Ovary (tissue), 9 donors: ENCODE measurements around the gene KRTAP10-5. TPM values are rescaled to one million over a fixed set of nuclear protein-coding genes. Genes with fewer than 3 reads are reported as not detected.
"Not testable (repeated sequence)": the region's sequence is repeated elsewhere in the genome, so short reads cannot be mapped to it uniquely, and the experiment has no call there.

ENCODE experiments used
- DNase-seq, 5 donors: peaks; one replicate each; pipeline ENCODE4 v3.0.0-alpha.2; 2019 to 2020
- H3K27ac ChIP-seq, 2 donors: fragments of 200-600 bp; one replicate each; pipeline versions ENCODE4 v1.5.1 to v1.8.0; 2019 to 2022
- H3K27me3 ChIP-seq: fragments of 200-600 bp; one replicate; pipeline ENCODE4 v1.8.0; 2022
- H3K36me3 ChIP-seq: fragments of 200-600 bp; sonication (generic); one replicate; pipeline ENCODE4 v1.5.1; 2019
- H3K4me1 ChIP-seq: one replicate; pipeline ENCODE4 v1.8.1; 2013; ENCODE audit warnings: mild to moderate bottlenecking, moderate library complexity; ENCODE audit not compliant: insufficient read depth
- H3K4me3 ChIP-seq: fragments of 200-600 bp; sonication (generic); one replicate; pipeline ENCODE4 v1.5.1; 2017
- H3K9me3 ChIP-seq, 2 donors: fragments of 200-600 bp in 1 of 2; sonication (generic) in 1 of 2; one replicate each; pipeline versions ENCODE4 v1.5.1 to v1.8.1; 2013 to 2019; ENCODE audit warnings: mild to moderate bottlenecking in 1 of 2, moderate library complexity in 1 of 2
- EP300 ChIP-seq: sonication (generic); formaldehyde crosslinking; IDR thresholded peaks from one replicate; pipeline ENCODE4 v1.6.1; 2017; ENCODE audit warnings: antibody characterized with exemption
- POLR2A ChIP-seq: fragments of 450-650 bp; IDR thresholded peaks from one replicate; pipeline ENCODE4 v1.6.1; 2017; ENCODE audit warnings: antibody characterized with exemption, mild to moderate bottlenecking, moderate library complexity
- WGBS, 3 donors: extraction: QIAGEN DNeasy Blood & Tissue Kit in 1 of 3; methylation state at CpG; one replicate each; pipeline versions ENCODE4 v1.1.5 to v1.1.7; 2013 to 2017; 5-methylcytosine and 5-hydroxymethylcytosine counted together
- intact Hi-C, 4 donors: fragments of 100-400 bp; cut with DNase I; formaldehyde crosslinking; loops; one replicate each; pipeline versions ENCODE4 v1.11.0 to v1.15.1; 2022 to 2023
- polyA plus RNA-seq, 2 donors: library from polyadenylated mRNA; stranded (reverse); fragments of 200-250 nt in 1 of 2; fragments of 350-450 nt in 1 of 2; fragmentation: Illumina TruSeq in 1 of 2; extraction: RNeasy Lipid Tissue Mini Kit (QIAGEN cat#74804) in 1 of 2; gene quantifications; one replicate each; pipeline ENCODE4 v1.2.3, GENCODE V29; 2013 to 2014
- total RNA-seq, 7 donors: library from RNA; depleted of rRNA in 2 of 7; stranded (reverse); fragments of >200 nt in 2 of 7; fragmentation: NEBNext Ultra II Directional in 3 of 7; extraction: Animal tissue kit (Norgen Biotek cat#: 25700) in 3 of 7; gene quantifications; one replicate each; pipeline versions ENCODE4 v1.1.0 to v1.2.4, GENCODE V29; 2016 to 2023
- TF ChIP-seq, protein P1 (sequence below), 3 donors: fragments of 450-650 bp in 2 of 3; fragments of 200-600 bp in 1 of 3; IDR thresholded peaks; one replicate each; pipeline versions ENCODE4 v1.5.1 to v1.8.0; 2016 to 2022; ENCODE audit warnings: antibody characterized with exemption in 3 of 3, mild to moderate bottlenecking in 1 of 3
- donor health status: DM: no; HTN: no; CAD: no; lungs with moderate emphysema.
- donor health status: DM: no; HTN: no; CAD: no.
- donor health status: Bipolar disorder and iron deficiency.
- donor health status: DM: yes; HTN: yes; CAD: no.
- donor health status: DM: no; HTN: no; CAD: no.
- donor health status: DM: yes; HTN: yes; CAD: no.

The KRTAP10-5 gene
- total and polyA plus RNA-seq, 9 donors: not detected

DNA sequence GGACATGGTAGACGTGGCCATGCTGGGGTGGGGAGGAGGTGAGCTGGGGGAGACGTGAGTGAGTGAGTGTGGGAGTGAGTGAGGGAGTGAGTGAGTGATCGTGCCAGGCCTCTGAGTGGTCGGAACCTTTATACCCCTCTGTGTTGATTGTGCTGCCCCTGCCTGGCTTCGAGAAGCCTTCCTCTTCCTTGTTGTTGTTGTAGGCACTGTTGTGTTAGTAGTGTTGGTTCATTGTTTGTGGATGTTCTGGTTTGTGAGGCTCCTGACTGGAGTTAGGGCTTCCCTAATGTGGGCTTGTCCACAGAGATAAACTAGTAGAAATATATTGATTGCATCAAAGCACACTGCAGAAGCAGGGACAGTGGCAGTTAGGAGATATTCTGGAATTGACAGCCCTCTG, 21.7 kb downstream of the KRTAP10-5 start, which contains the start of gene KRTAP10-3:
KRTAP10-3 (minus strand) TSS at position 101 of the 400 bp plus-strand sequence; CDS start at position 21, 80 bp downstream.
- no peaks in the 10 kb centered on the region for H3K27me3 ChIP-seq
- H3K4me1 ChIP-seq: no peaks in the 10 kb centered on the region
- WGBS, 3 donors: 8 to 20% (median 20%) methylated on average over 5 of the region's 5 CpGs
- no peak within 1 kb of the TSS for H3K27ac ChIP-seq
- H3K36me3 ChIP-seq: no peaks in the 10 kb centered on the region
- DNase-seq: no peak
- no peaks in the 10 kb centered on the region for H3K9me3 ChIP-seq
- H3K4me3 ChIP-seq: no peak within 1 kb of the TSS
- TF ChIP-seq, protein P1, sequence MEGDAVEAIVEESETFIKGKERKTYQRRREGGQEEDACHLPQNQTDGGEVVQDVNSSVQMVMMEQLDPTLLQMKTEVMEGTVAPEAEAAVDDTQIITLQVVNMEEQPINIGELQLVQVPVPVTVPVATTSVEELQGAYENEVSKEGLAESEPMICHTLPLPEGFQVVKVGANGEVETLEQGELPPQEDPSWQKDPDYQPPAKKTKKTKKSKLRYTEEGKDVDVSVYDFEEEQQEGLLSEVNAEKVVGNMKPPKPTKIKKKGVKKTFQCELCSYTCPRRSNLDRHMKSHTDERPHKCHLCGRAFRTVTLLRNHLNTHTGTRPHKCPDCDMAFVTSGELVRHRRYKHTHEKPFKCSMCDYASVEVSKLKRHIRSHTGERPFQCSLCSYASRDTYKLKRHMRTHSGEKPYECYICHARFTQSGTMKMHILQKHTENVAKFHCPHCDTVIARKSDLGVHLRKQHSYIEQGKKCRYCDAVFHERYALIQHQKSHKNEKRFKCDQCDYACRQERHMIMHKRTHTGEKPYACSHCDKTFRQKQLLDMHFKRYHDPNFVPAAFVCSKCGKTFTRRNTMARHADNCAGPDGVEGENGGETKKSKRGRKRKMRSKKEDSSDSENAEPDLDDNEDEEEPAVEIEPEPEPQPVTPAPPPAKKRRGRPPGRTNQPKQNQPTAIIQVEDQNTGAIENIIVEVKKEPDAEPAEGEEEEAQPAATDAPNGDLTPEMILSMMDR (IDR thresholded peaks at IDR 0.05): no peak
- TF ChIP-seq EP300 (no peak), POLR2A (no peak)
- intact Hi-C loops: no loop called here

DNA sequence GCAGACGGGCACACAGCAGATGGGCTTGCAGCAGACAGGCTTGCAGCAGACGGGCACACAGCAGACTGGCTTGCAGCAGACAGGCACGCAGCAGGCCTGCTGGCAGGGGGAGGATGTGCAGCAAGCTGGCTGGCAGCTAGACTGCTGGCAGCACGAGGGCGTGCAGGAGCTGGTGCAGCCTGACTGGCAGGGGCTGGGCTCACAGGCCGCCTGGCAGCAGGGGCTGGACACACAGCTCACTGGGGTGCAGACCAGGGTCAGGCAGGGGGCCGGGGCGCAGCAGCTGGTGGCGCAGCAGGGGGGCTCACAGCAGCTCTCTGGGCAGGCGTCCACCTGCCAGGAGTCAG, 22.1 kb downstream of the KRTAP10-5 start:
- H3K36me3 ChIP-seq, DNase-seq, H3K4me3 ChIP-seq, H3K27me3 ChIP-seq, H3K4me1 ChIP-seq, H3K27ac ChIP-seq, intact Hi-C loops, H3K9me3 ChIP-seq: not testable (repeated sequence)
- 39 to 60% (median 53%) methylated on average over 8 to 10 of the region's 10 CpGs for WGBS, 3 donors

DNA sequence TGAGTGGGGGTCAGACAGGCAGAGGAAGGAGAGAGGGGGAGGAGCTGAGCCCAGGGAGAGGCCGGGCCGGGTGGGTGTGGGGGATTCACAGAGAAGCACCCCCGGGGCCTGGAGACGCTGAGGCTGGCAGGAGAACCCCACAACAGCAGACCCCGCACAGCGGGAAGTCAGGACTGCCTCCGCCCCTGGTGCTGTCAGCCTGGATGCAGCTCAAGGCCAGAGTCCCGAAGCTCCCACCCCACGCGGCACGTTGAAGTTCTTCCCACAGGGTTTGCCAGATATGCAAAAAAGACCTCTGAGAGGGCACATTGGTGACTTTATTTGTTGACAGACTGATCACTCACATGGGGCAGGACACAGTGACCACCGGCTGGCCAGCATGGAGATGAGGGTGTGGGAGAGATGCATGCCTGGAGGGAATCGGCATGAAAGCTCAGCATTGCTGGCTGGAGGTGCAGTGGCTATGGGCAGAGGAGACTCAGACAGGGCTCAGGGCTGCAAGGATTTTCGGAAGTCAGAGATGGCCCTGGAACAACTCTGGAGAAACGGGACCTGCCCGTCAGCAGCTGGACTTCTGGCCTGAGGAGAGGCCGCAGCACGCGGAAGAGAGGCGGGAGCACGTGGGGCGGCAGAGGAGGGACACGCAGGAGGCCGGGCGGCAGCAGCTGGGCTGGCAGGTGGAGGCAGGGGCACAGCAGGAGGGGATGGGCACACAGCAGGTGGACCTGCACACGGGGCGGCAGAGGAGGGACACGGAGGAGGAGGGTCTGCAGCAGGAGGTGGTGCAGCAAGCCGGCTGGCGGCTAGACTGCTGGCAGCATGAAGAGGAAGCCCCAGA, 22.7 kb downstream of the KRTAP10-5 start:
- H3K27ac ChIP-seq: no peak overlapping the region
- H3K36me3 ChIP-seq: no peaks in the 10 kb centered on the region
- TF ChIP-seq POLR2A (no peak), EP300 (no peak)
- TF ChIP-seq, protein P1 (IDR thresholded peaks at IDR 0.05): no peak
- intact Hi-C loops: no loop called here
- H3K4me1 ChIP-seq: no peaks in the 10 kb centered on the region
- no peaks in the 10 kb centered on the region for H3K27me3 ChIP-seq
- WGBS, 3 donors: 13 to 28% (median 21%) methylated on average over 30 of the region's 30 CpGs
- H3K9me3 ChIP-seq: no peaks in the 10 kb centered on the region
- DNase-seq: no peak
- H3K4me3 ChIP-seq: no peak overlapping the region

DNA sequence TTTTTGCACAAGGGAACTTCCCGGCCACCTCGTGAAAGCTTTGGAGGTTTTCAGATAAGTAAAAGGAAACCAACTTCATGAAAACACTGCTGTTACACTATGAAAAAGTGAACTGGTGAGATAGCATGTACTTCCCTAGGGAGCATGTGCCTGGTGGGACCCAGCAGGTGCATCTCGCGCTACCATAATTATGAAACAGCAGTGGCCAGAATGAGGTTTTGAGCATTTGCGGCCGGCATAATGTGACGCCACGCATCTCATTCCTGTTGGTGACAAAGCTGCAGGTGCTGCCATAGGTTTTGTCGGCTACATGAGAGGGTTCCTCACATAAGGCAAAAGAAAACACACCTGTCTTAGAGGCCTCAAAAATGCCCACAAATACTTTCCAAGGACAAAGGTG, 23.5 kb downstream of the KRTAP10-5 start:
- Histone ChIP-seq H3K27ac (no peak overlapping the region), H3K36me3 (no peaks in the 10 kb centered on the region), H3K27me3 (no peaks in the 10 kb centered on the region), H3K4me3 (no peak overlapping the region), H3K4me1 (no peaks in the 10 kb centered on the region), H3K9me3 (no peaks in the 10 kb centered on the region)
- intact Hi-C loops: no loop called here
- DNase-seq: no peak
- TF ChIP-seq POLR2A (no peak), EP300 (no peak)
- TF ChIP-seq, protein P1 (IDR thresholded peaks at IDR 0.05): no peak
- 76 to 80% (median 79%) methylated on average over 9 of the region's 9 CpGs for WGBS, 3 donors

DNA sequence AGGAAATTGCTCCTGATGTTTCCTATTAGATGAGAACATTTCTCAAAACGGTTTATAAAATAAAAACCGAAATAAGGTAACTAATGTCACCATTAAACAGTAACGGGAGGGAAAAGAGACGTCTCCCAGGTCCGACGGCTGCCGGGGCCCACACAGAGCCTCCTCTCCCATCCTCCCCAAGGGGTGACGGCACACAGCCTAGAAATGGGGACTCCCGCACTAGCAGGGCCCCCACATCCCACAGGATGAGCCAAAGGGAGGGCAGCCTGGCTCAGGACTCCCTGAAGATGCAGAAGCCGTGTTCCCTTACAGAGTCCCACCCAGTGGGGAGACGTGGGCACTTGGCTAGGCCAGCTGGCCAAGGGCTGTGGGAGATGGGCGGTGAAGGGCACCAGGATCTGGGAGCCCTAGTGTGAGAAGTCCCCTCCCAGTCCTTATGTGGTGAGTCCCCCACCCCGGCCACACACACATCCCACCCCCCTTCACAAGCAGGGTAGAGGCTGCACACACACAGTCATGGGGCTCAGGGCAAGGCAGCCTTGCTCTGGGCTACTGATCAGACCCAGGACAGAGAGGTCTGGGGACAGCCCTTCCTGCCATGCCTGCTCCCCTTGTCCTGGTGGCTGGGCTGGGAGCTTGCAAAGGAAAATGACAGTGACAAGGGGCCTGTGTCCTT, 25.1 kb downstream of the KRTAP10-5 start:
- no peak overlapping the region for H3K27ac ChIP-seq
- H3K4me3 ChIP-seq: no peak overlapping the region
- WGBS, 3 donors: 74 to 77% (median 75%) methylated on average over 13 of the region's 13 CpGs
- no peak for TF ChIP-seq POLR2A
- TF ChIP-seq, protein P1 (IDR thresholded peaks at IDR 0.05): no peak
- no peak for TF ChIP-seq EP300
- intact Hi-C loops: no loop called here
- H3K36me3 ChIP-seq: no peaks in the 10 kb centered on the region
- H3K9me3 ChIP-seq: peaks cover 0 to 3% of the 10 kb centered on the region in 2 donors
- DNase-seq: no peak
- H3K4me1 ChIP-seq: no peaks in the 10 kb centered on the region
- no peaks in the 10 kb centered on the region for H3K27me3 ChIP-seq
